HG02798 (cell line): ENCODE data around the gene HJV.
"Not testable (repeated sequence)": the region's sequence is repeated elsewhere in the genome, so short reads cannot be mapped to it uniquely, and the experiment has no call there.

ENCODE experiments used
- ATAC-seq: cut with Tn5 transposase; IDR thresholded peaks from one replicate; pipeline ENCODE4 v1.9.1; 2021; ENCODE audit warnings: mild to moderate bottlenecking; ENCODE audit not compliant: unreplicated experiment, poor library complexity

HJV gene

GRCh38 chr1:146021622-146022402, at the start of gene HJV:
TSS of gene HJV (minus strand) at chr1:146021735. CDS start at chr1:146020231, 1,504 bp downstream.
- no peak for ATAC-seq

GRCh38 chr1:146059148-146059547, 37.6 kb upstream of the HJV start:
- ATAC-seq = not testable (repeated sequence)

GRCh38 chr1:146051852-146052676, 30.5 kb upstream of the HJV start:
- ATAC-seq = peak; percentile 79

- no peak for ATAC-seq
Observed at GRCh38 chr1:146051452-146051851, 29.9 kb upstream of the HJV start.

- ATAC-seq = not testable (repeated sequence)
Observed at GRCh38 chr1:146050652-146050963, 29.1 kb upstream of the HJV start.

- ATAC-seq = not testable (repeated sequence)
Observed at GRCh38 chr1:146049866-146050651, 28.5 kb upstream of the HJV start.

- ATAC-seq = no peak
Observed at GRCh38 chr1:146049436-146049835, 27.9 kb upstream of the HJV start.

GRCh38 chr1:146048514-146049115, 27.1 kb upstream of the HJV start:
- not testable (repeated sequence) for ATAC-seq

- no peak for ATAC-seq
Observed at GRCh38 chr1:146046664-146047063, 25.1 kb upstream of the HJV start.

- ATAC-seq = no peak
Observed at GRCh38 chr1:146039844-146040194, 18.3 kb upstream of the HJV start.

- ATAC-seq = peak; percentile 37
Observed at GRCh38 chr1:146036965-146037646, 15.6 kb upstream of the HJV start.

- ATAC-seq = no peak
Observed at GRCh38 chr1:146036241-146036964, 14.9 kb upstream of the HJV start.

- no peak for ATAC-seq
Observed at GRCh38 chr1:146035048-146035423, 13.5 kb upstream of the HJV start.

- no peak for ATAC-seq
Observed at GRCh38 chr1:146032631-146033219, 11.2 kb upstream of the HJV start.

GRCh38 chr1:146031476-146031875, 9.9 kb upstream of the HJV start:
- ATAC-seq = no peak

- ATAC-seq = no peak
Observed at GRCh38 chr1:146029117-146029516, 7.6 kb upstream of the HJV start.

GRCh38 chr1:146026650-146027049, 5.1 kb upstream of the HJV start:
- ATAC-seq = not testable (repeated sequence)

- ATAC-seq = not testable (repeated sequence)
Observed at GRCh38 chr1:146025787-146026495, 4.4 kb upstream of the HJV start.
